Esophagus mucosa (tissue), 1 donor: ENCODE measurements around the gene DHRS13. TPM values are rescaled to one million over a fixed set of nuclear protein-coding genes. Genes with fewer than 3 reads are reported as not detected.
"Not testable (repeated sequence)": the region's sequence is repeated elsewhere in the genome, so short reads cannot be mapped to it uniquely, and the experiment has no call there.

ENCODE experiments used
- ATAC-seq: fragments of 200-7000 bp; cut with Tn5 transposase; one replicate; pipeline ENCODE4 v1.9.1; 2020
- total RNA-seq: library from RNA; stranded (reverse); gene quantifications from one replicate; pipeline ENCODE4 v1.2.4, GENCODE V29; 2023
- donor health status: DM: yes; HTN: yes; CAD: no.

DHRS13 gene
- total RNA-seq, 1 donor from 2014 or later = 10.0 TPM

GRCh38 chr17:28934508-28934907 is 31.6 kb upstream of the DHRS13 start:
- not testable (repeated sequence) for ATAC-seq

GRCh38 chr17:28929787-28930186 is 26.9 kb upstream of the DHRS13 start:
- no peak for ATAC-seq

- peak; percentile 69 for ATAC-seq
Observed at GRCh38 chr17:28928061-28928460, 25.2 kb upstream of the DHRS13 start.

- peak; percentile 22 for ATAC-seq
Observed at GRCh38 chr17:28926786-28927185, 23.9 kb upstream of the DHRS13 start.

- no peak for ATAC-seq
Observed at GRCh38 chr17:28926366-28926765, 23.5 kb upstream of the DHRS13 start.

- peak; percentile 67 for ATAC-seq
Observed at GRCh38 chr17:28925912-28926365, 23.1 kb upstream of the DHRS13 start.

- ATAC-seq = no peak
Observed at GRCh38 chr17:28920201-28920600, 17.3 kb upstream of the DHRS13 start.

- no peak for ATAC-seq
Observed at GRCh38 chr17:28918295-28918694, 15.4 kb upstream of the DHRS13 start.

- no peak for ATAC-seq
Observed at GRCh38 chr17:28917465-28917864, 14.6 kb upstream of the DHRS13 start.

- ATAC-seq = no peak
Observed at GRCh38 chr17:28917029-28917428, 14.2 kb upstream of the DHRS13 start.

- peak; percentile 31 for ATAC-seq
Observed at GRCh38 chr17:28916302-28916934, 13.5 kb upstream of the DHRS13 start.

- no peak for ATAC-seq
Observed at GRCh38 chr17:28912938-28913333, 10.1 kb upstream of the DHRS13 start.

- no peak for ATAC-seq
Observed at GRCh38 chr17:28912281-28912937, 9.5 kb upstream of the DHRS13 start.

- ATAC-seq = no peak
Observed at GRCh38 chr17:28911411-28912045, 8.6 kb upstream of the DHRS13 start.

GRCh38 chr17:28910534-28910933 is 7.7 kb upstream of the DHRS13 start:
- no peak for ATAC-seq

GRCh38 chr17:28908640-28909167 is 5.8 kb upstream of the DHRS13 start:
- no peak for ATAC-seq

- ATAC-seq = no peak
Observed at GRCh38 chr17:28907709-28908475, 5.0 kb upstream of the DHRS13 start.

- peak; percentile 44 for ATAC-seq
Observed at GRCh38 chr17:28906706-28907438, 4.0 kb upstream of the DHRS13 start.

GRCh38 chr17:28906276-28906675 is 3.4 kb upstream of the DHRS13 start:
- no peak for ATAC-seq

- ATAC-seq = no peak
Observed at GRCh38 chr17:28904800-28905199, 1.9 kb upstream of the DHRS13 start.

GRCh38 chr17:28903546-28903841 is 615 bp upstream of the DHRS13 start:
- ATAC-seq = not testable (repeated sequence)
